Mesendoderm (in vitro differentiated cells): ENCODE data around the gene HGD.

Source experiments
- DNase-seq: peaks from one replicate; pipeline ENCODE4 v3.0.0; 2013
- H2AK5ac ChIP-seq: 2 replicates; pipeline ENCODE4 v1.6.1; 2013; ENCODE audit warnings: low read length, inconsistent platforms
- H2BK120ac ChIP-seq: 2 replicates; pipeline ENCODE4 v1.6.1; 2013; ENCODE audit warnings: low read depth, mild to moderate bottlenecking, low read length, moderate library complexity, mixed read lengths
- H2BK15ac ChIP-seq: replicated peaks from 2 replicates; pipeline ENCODE4 v1.6.1; 2013; ENCODE audit warnings: low read depth, mild to moderate bottlenecking, moderate library complexity
- H2BK5ac ChIP-seq: 2 replicates; pipeline ENCODE4 v1.6.1; 2013; ENCODE audit warnings: low read length, inconsistent platforms
- H3K18ac ChIP-seq: 2 replicates; pipeline ENCODE4 v1.6.1; 2013; ENCODE audit warnings: mild to moderate bottlenecking, low read length, mixed read lengths
- H3K23ac ChIP-seq: one replicate; pipeline ENCODE4 v1.6.1; 2013; ENCODE audit warnings: low read length
- H3K27ac ChIP-seq: 2 replicates; pipeline ENCODE4 v1.5.1; 2013; ENCODE audit warnings: low read depth, mild to moderate bottlenecking, inconsistent platforms, low read length, moderate library complexity
- H3K27me3 ChIP-seq: 2 replicates; pipeline ENCODE4 v1.6.1; 2013; ENCODE audit warnings: low read length, control low read depth, mild to moderate bottlenecking, inconsistent platforms; ENCODE audit not compliant: insufficient read depth, poor library complexity
- H3K36me3 ChIP-seq: 2 replicates; pipeline ENCODE4 v1.6.1; 2013; ENCODE audit warnings: low read length, inconsistent platforms; ENCODE audit not compliant: control insufficient read depth, insufficient read depth
- H3K4ac ChIP-seq: one replicate; pipeline ENCODE4 v1.6.1; 2013; ENCODE audit warnings: low read depth, mild to moderate bottlenecking, low read length, moderate library complexity
- H3K4me1 ChIP-seq: 2 replicates; pipeline ENCODE4 v1.6.1; 2013; ENCODE audit warnings: low read depth, low read length, inconsistent platforms; ENCODE audit not compliant: control insufficient read depth
- H3K4me2 ChIP-seq: 2 replicates; pipeline ENCODE4 v1.6.1; 2013; ENCODE audit warnings: low read length
- H3K4me3 ChIP-seq: 2 replicates; pipeline ENCODE4 v1.5.1; 2013; ENCODE audit warnings: mild to moderate bottlenecking, low read length
- H3K56ac ChIP-seq: one replicate; pipeline ENCODE4 v1.6.1; 2013; ENCODE audit warnings: low read length
- H3K79me1 ChIP-seq: 2 replicates; pipeline ENCODE4 v1.6.1; 2013; ENCODE audit warnings: low read length, inconsistent platforms
- H3K79me2 ChIP-seq: 2 replicates; pipeline ENCODE4 v1.6.1; 2013; ENCODE audit warnings: mild to moderate bottlenecking, low read length; ENCODE audit not compliant: control insufficient read depth, insufficient read depth
- H3K9ac ChIP-seq: 2 replicates; pipeline ENCODE4 v1.6.1; 2013; ENCODE audit warnings: low read length, inconsistent platforms
- H4K5ac ChIP-seq: one replicate; pipeline ENCODE4 v1.6.1; 2013; ENCODE audit warnings: low read length
- H4K8ac ChIP-seq: one replicate; pipeline ENCODE4 v1.6.1; 2013; ENCODE audit warnings: low read depth, mild to moderate bottlenecking, control low read depth, low read length, moderate library complexity
- WGBS: extraction: QIAGEN DNeasy Blood & Tissue Kit; methylation state at CpG from one replicate; pipeline ENCODE4 v1.1.7; 2013; ENCODE audit warnings: low lambda C conversion rate, missing lambda C conversion rate; ENCODE audit not compliant: insufficient coverage; ENCODE audit errors: extremely low coverage; 5-methylcytosine and 5-hydroxymethylcytosine counted together

The HGD gene

DNA sequence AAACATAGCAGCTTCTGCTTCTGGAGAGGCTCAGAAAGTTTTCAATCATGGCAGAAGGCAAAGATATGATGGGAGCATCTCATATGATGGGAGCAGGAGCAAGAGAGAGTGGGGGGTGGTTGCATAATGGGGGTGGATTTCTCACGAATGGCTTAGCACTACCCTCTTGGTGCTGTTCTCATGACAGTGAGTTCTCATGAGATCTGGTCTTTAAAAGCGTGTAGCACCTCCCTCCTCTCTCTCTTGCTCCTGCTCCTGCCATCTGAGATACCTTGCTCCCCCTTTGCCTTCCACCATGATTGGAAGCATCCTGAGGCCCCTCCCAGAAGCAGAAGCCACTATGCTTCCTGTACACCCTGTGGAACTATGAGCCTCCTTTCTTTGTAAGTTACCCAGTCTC, 22.2 kb downstream of the HGD start:
- Histone ChIP-seq H3K4me1 (no peaks in the 10 kb centered on the region), H3K56ac (no peak overlapping the region), H2BK15ac (no peak overlapping the region), H4K5ac (no peak overlapping the region), H3K23ac (no peak overlapping the region), H3K79me2 (no peaks in the 10 kb centered on the region), H3K36me3 (no peaks in the 10 kb centered on the region), H2AK5ac (no peak overlapping the region), H4K8ac (no peak overlapping the region), H2BK120ac (no peak overlapping the region), H3K4me3 (no peak overlapping the region), H3K9ac (no peak overlapping the region), H3K18ac (no peak overlapping the region), H3K27me3 (no peaks in the 10 kb centered on the region), H3K27ac (no peak overlapping the region), H3K4ac (no peak overlapping the region), H3K4me2 (no peak overlapping the region), H3K79me1 (no peaks in the 10 kb centered on the region), H2BK5ac (no peak overlapping the region)
- DNase-seq = no peak
- WGBS = no CpG with 5 or more reads among the region's 2 CpGs

- no peak overlapping the region for H3K27ac ChIP-seq
- no peak overlapping the region for H2AK5ac ChIP-seq
- H3K4me1 ChIP-seq = no peaks in the 10 kb centered on the region
- no peak overlapping the region for H4K8ac ChIP-seq
- no peaks in the 10 kb centered on the region for H3K36me3 ChIP-seq
- no peaks in the 10 kb centered on the region for H3K79me2 ChIP-seq
- DNase-seq = no peak
- H2BK15ac ChIP-seq = no peak overlapping the region
- no peaks in the 10 kb centered on the region for H3K27me3 ChIP-seq
- no peak overlapping the region for H3K9ac ChIP-seq
- H3K4me3 ChIP-seq = no peak overlapping the region
- H4K5ac ChIP-seq = no peak overlapping the region
- no peaks in the 10 kb centered on the region for H3K79me1 ChIP-seq
- no peak overlapping the region for H2BK5ac ChIP-seq
- H3K4ac ChIP-seq = no peak overlapping the region
- no peak overlapping the region for H2BK120ac ChIP-seq
- no peak overlapping the region for H3K56ac ChIP-seq
- H3K23ac ChIP-seq = no peak overlapping the region
- no peak overlapping the region for H3K4me2 ChIP-seq
- WGBS = no CpG with 5 or more reads among the region's 1 CpG
- H3K18ac ChIP-seq = no peak overlapping the region
These were observed 22.8 kb downstream of the HGD start for GRCh38 chr3:120659285-120659684.

DNA sequence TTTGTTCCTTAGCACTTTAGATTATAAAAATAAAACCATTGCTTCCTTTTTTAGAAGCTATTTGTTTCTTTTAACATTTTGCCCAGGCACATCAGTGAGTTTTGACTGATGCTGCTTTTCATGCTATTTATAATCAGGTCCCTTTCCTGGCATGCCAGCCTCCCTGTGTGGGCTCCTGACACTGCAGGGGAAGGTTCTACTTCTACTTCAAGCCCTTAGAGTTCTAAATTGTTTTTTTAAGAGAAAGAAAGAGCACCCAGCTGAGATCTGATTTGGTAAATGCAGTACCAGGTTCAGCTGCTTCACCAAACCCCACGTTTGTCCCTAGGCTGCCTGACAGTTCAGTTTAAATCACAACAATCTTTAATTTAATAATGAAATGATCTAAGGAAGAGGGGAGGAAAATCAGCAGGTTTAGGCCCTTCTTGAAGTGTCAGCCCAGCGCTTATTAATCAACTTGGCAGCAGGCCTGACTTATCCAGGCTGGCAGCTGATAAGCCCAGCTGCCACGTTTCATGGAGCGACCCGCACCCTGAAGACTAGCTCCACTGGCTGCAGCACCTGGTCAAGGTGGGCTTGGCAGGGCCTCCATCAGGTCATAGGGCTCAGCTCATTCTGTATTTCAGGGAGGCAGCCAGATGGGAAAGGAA, 29.0 kb downstream of the HGD start:
- Histone ChIP-seq H2AK5ac (no peak overlapping the region), H3K4ac (peak overlapping the region; percentile 48), H3K4me3 (no peak overlapping the region), H2BK120ac (no peak overlapping the region), H2BK15ac (no peak overlapping the region), H4K5ac (no peak overlapping the region), H3K79me1 (no peaks in the 10 kb centered on the region), H2BK5ac (no peak overlapping the region), H4K8ac (no peak overlapping the region), H3K27ac (no peak overlapping the region), H3K79me2 (no peaks in the 10 kb centered on the region), H3K27me3 (no peaks in the 10 kb centered on the region), H3K4me2 (no peak overlapping the region), H3K56ac (no peak overlapping the region), H3K18ac (no peak overlapping the region), H3K36me3 (no peaks in the 10 kb centered on the region), H3K9ac (no peak overlapping the region), H3K4me1 (no peaks in the 10 kb centered on the region), H3K23ac (no peak overlapping the region)
- DNase-seq = no peak
- WGBS = no CpG with 5 or more reads among the region's 5 CpGs

DNA sequence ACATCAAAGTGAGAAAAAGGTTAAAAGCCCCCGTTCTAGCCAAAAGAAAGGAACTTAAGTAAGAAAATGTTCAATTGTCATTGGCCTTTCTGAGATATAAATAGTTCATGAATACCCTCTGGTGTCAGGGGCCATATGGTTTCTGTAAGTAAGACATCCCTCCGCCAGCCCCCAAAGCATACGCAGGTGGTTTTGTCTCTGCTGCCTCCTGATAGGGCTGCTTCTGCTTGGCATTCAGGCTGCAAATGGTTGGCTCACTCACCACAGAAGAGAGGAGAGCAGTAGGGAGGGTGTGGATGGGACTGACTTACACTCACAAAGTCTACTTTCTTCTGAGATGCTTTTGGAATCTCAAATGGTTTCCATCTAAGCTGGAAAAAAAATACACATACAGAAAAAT, 29.8 kb downstream of the HGD start:
- no peak overlapping the region for H3K27ac ChIP-seq
- H4K5ac ChIP-seq = no peak overlapping the region
- H3K56ac ChIP-seq = no peak overlapping the region
- no peak overlapping the region for H3K4me3 ChIP-seq
- no peak overlapping the region for H4K8ac ChIP-seq
- WGBS = no CpG with 5 or more reads among the region's 3 CpGs
- H3K9ac ChIP-seq = no peak overlapping the region
- H2BK15ac ChIP-seq = no peak overlapping the region
- DNase-seq = no peak
- no peaks in the 10 kb centered on the region for H3K36me3 ChIP-seq
- no peak overlapping the region for H3K18ac ChIP-seq
- H2BK5ac ChIP-seq = no peak overlapping the region
- H3K4me1 ChIP-seq = no peaks in the 10 kb centered on the region
- H3K79me2 ChIP-seq = no peaks in the 10 kb centered on the region
- H3K79me1 ChIP-seq = no peaks in the 10 kb centered on the region
- no peak overlapping the region for H3K4me2 ChIP-seq
- H2BK120ac ChIP-seq = no peak overlapping the region
- H3K23ac ChIP-seq = no peak overlapping the region
- H2AK5ac ChIP-seq = no peak overlapping the region
- H3K4ac ChIP-seq = no peak overlapping the region
- no peaks in the 10 kb centered on the region for H3K27me3 ChIP-seq

DNA sequence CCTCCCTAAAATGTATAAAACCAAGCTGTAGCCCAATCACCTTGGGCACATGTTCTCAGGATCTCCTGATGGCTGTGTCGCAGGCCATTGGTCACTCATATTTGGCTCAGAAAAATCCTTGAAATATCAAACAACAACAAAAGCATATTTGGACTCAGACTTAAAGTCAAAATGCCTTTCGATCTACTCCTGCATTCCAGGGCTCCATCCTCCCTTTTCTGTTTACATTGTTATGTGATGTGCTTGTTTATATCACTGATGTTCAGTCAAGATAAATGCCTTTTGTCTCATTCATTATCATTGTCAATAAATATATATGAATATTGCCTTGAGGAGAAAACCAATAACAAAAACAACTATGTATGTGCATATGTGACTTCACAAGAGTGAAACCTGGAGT, 31.7 kb downstream of the HGD start:
- no peak for DNase-seq
- no peak overlapping the region for H2AK5ac ChIP-seq
- H3K27me3 ChIP-seq = no peaks in the 10 kb centered on the region
- peaks cover 1% of the 10 kb centered on the region for H3K4me1 ChIP-seq
- no peak overlapping the region for H2BK120ac ChIP-seq
- H3K79me2 ChIP-seq = no peaks in the 10 kb centered on the region
- no peak overlapping the region for H2BK5ac ChIP-seq
- H4K5ac ChIP-seq = no peak overlapping the region
- H3K4ac ChIP-seq = no peak overlapping the region
- no peak overlapping the region for H2BK15ac ChIP-seq
- H3K23ac ChIP-seq = no peak overlapping the region
- no peak overlapping the region for H4K8ac ChIP-seq
- H3K27ac ChIP-seq = no peak overlapping the region
- H3K9ac ChIP-seq = no peak overlapping the region
- H3K36me3 ChIP-seq = no peaks in the 10 kb centered on the region
- H3K18ac ChIP-seq = no peak overlapping the region
- no peaks in the 10 kb centered on the region for H3K79me1 ChIP-seq
- no peak overlapping the region for H3K56ac ChIP-seq
- H3K4me3 ChIP-seq = no peak overlapping the region
- WGBS = no CpG with 5 or more reads among the region's 2 CpGs
- H3K4me2 ChIP-seq = no peak overlapping the region

DNA sequence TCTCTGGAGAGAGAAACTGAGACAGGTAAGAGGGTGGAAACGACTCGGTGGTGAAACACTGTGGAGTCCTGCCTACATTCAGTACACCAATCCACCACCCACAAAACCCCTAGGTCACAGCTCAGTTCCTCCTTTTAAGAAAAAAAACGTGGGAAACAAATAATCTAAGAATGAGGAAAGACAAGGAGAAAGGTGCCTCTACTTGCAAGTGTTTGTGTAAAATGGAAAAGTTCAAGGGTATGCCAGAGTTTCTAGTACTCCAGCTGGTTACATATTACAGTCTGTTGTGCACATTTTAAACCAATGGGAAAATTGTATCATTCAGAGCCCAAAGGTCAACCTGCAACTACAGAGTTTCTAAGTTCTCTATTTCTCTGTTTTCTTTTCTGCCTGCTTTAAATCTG, 32.2 kb downstream of the HGD start:
- Histone ChIP-seq H2BK15ac (no peak overlapping the region), H3K56ac (no peak overlapping the region), H3K79me1 (no peaks in the 10 kb centered on the region), H4K8ac (no peak overlapping the region), H3K23ac (no peak overlapping the region), H3K36me3 (no peaks in the 10 kb centered on the region), H3K27ac (no peak overlapping the region), H2BK120ac (no peak overlapping the region), H3K27me3 (no peaks in the 10 kb centered on the region), H2BK5ac (no peak overlapping the region), H2AK5ac (no peak overlapping the region), H3K4me2 (no peak overlapping the region), H3K4me1 (peaks cover 4% of the 10 kb centered on the region), H3K18ac (no peak overlapping the region), H3K79me2 (no peaks in the 10 kb centered on the region), H4K5ac (no peak overlapping the region), H3K9ac (no peak overlapping the region), H3K4me3 (no peak overlapping the region), H3K4ac (no peak overlapping the region)
- no peak for DNase-seq
- WGBS = no CpG with 5 or more reads among the region's 3 CpGs
